Measurements from ENCODE around the gene PNPLA1.
"Not testable (repeated sequence)": the region's sequence is repeated elsewhere in the genome, so short reads cannot be mapped to it uniquely, and the experiment has no call there.

PNPLA1 gene

DNA sequence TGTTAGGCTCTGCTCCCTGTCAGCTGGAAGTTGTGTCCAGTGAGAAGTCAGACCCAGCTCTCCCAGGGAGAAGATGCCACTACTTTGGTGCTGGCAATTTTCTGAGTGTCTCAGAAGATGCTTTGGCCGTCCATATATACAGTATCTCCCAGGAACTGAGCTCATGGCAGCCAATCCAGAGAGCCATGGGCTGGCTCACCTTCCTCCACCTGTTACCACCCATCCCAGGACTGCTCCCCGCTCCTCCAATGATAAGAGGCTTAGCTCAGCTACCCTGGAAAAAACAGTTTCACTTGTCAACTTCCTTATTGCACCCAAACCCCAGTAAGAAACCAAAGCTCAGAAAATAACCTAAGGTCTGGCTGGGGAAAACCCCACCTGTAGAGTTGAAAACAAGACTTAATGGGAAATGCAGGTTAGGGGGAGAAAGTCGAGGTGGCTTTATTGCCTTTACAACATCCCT lies 67.0 kb downstream of the PNPLA1 start, which contains the start of gene BNIP5:
Gene BNIP5 (minus strand): TSS at position 110 of the 463 bp plus-strand sequence. CDS start 6,198 bp downstream, outside the sequence.
- Histone ChIP-seq H3K9ac (ENCODE audit: low read depth, low read length) (no peak within 1 kb of the TSS), H3K36me3 (ENCODE audit: insufficient read depth, low read length) (no peaks in the 10 kb centered on the region), H3K9me3 (ENCODE audit: control insufficient read depth, insufficient read depth, low read length) (no peaks in the 10 kb centered on the region), H3K4me1 (ENCODE audit: insufficient read depth, low read length) (no peaks in the 10 kb centered on the region; the same call in 1 of the 2 replicates)

DNA sequence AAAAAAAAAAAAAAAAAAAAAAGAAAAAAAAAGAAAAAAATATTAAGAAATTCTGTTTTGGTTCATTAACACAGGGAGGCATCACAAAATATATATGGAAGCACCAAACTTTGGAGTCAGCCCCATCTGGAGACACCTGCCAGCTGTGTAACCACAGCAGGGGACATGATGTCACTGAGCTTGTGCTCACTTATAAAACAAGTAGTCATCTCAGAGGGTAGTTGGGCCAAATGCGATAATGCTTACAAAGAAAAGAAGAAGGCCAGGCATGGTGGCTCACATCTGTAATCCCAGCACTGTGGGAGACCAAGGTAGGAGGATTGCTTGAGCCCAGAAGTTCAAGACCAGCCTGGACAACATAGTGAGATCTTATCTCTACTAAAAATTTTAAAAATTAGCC lies 68.0 kb downstream of the PNPLA1 start:
- Histone ChIP-seq H3K4me1 (ENCODE audit: insufficient read depth, low read length) (no peaks in the 10 kb centered on the region; the same call in 1 of the 2 replicates), H3K9ac (ENCODE audit: low read depth, low read length) (no peak overlapping the region), H3K9me3 (ENCODE audit: control insufficient read depth, insufficient read depth, low read length) (no peaks in the 10 kb centered on the region), H3K36me3 (ENCODE audit: insufficient read depth, low read length) (no peaks in the 10 kb centered on the region)

DNA sequence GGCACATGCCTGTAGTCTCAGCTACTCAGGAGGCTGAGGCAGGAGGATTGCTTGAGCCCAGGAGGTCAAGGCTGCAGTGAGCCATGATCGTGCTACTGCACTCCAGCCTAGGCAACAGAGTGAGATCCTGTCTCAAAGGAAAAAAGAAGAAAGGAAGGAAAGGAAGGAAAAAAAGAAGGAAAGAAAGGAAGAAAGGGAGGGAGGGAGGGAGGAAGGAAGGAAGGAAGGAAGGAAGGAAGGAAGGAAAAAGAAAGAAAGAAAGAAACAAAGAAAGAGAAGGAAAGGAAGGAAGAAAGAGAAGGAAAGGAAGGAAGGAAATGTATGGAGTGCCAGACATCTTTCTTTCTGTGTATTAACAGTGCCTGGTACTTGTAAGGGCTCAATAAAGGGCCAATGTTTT lies 68.4 kb downstream of the PNPLA1 start:
- H3K36me3 ChIP-seq (ENCODE audit: insufficient read depth, low read length); H3K9ac ChIP-seq (ENCODE audit: low read depth, low read length); H3K9me3 ChIP-seq (ENCODE audit: control insufficient read depth, insufficient read depth, low read length); H3K4me1 ChIP-seq (ENCODE audit: insufficient read depth, low read length): not testable (repeated sequence)

DNA sequence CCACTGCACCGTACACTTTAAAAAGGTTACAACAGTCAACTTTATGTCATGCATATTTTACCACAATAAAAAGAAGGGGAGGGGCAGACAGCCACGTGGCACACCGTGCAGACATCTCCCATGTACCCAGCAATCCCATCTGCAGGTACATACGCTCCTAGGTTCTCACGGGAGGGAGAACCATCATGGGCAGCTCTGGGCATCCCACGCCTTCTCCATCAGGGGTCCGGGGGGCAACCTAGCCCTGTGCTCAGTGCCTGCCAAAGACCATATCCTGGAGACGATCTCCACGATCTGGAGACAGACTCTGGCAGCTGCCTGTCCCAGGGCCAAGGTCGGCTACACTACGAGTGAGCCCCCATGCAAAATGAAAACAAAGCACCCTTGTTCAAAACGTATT lies 69.3 kb downstream of the PNPLA1 start:
- Histone ChIP-seq H3K9ac (ENCODE audit: low read depth, low read length) (no peak overlapping the region), H3K36me3 (ENCODE audit: insufficient read depth, low read length) (no peaks in the 10 kb centered on the region), H3K9me3 (ENCODE audit: control insufficient read depth, insufficient read depth, low read length) (no peaks in the 10 kb centered on the region), H3K4me1 (ENCODE audit: insufficient read depth, low read length) (no peaks in the 10 kb centered on the region; the same call in 1 of the 2 replicates)

DNA sequence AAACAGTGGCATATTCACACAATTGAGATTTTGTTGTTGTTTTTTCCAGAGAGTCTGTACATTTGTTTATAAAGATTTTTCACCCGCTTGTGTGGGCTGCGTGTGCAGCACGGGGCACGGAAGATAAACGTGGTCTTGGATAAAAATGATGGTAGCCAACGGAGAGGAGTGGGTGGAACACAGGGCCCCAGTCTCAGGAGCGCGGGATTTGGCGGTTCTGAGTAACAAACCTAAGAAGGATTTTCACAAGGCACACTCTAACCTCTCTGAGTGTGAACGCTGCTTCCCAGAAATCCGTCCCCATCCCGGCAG lies 70.4 kb downstream of the PNPLA1 start:
- Histone ChIP-seq H3K9me3 (ENCODE audit: control insufficient read depth, insufficient read depth, low read length) (no peaks in the 10 kb centered on the region), H3K4me1 (ENCODE audit: insufficient read depth, low read length) (no peaks in the 10 kb centered on the region), H3K9ac (ENCODE audit: low read depth, low read length) (peak overlapping the region; percentile 60; the same call in 1 of the 2 replicates), H3K36me3 (ENCODE audit: insufficient read depth, low read length) (no peaks in the 10 kb centered on the region)

DNA sequence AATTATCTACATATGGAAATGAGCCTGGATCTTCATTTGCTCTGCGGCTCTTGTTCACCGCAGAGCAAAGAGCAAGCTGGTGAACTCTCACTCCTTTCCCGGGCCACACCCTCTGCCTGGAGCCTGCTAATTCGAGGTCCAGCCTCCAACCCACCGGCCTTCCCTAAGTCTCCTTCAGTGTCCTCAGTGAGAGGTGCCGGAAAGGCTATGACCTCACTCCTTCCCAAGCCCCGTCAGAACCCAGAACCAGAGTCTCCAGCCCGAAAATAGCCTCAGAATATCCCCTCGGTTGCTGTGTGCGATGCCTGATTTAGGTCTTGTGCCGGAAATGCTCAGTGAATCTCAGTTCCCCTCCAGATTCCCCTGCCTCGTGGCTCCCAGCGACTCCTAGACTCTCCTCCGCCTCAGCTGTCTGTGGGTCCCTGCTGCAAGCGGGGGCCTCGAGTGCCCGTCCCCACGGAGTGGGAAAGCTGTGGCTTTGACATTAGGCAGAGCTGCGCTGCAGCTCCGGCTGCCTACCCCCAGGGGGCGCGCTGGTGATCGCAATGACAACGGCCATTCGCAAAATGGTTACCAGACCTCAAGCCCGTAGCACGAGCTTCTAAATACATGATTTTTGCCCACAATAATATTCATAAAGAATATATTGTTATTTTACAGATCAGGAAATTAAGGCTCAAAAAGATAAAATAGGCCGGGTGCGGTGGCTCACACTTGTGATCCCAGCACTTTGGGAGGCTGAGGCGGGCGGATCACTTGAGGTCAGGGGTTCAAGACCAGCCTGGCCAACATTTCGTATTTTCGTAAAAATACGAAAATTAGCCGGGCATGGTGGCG lies 71.0 kb downstream of the PNPLA1 start:
- peak overlapping the region; percentile 60; the same call in 1 of the 2 replicates for H3K9ac ChIP-seq (ENCODE audit: low read depth, low read length)
- peaks cover 4% of the 10 kb centered on the region; the same call in 1 of the 2 replicates for H3K4me1 ChIP-seq (ENCODE audit: insufficient read depth, low read length)
- no peaks in the 10 kb centered on the region for H3K36me3 ChIP-seq (ENCODE audit: insufficient read depth, low read length)
- H3K9me3 ChIP-seq (ENCODE audit: control insufficient read depth, insufficient read depth, low read length), result no peaks in the 10 kb centered on the region

DNA sequence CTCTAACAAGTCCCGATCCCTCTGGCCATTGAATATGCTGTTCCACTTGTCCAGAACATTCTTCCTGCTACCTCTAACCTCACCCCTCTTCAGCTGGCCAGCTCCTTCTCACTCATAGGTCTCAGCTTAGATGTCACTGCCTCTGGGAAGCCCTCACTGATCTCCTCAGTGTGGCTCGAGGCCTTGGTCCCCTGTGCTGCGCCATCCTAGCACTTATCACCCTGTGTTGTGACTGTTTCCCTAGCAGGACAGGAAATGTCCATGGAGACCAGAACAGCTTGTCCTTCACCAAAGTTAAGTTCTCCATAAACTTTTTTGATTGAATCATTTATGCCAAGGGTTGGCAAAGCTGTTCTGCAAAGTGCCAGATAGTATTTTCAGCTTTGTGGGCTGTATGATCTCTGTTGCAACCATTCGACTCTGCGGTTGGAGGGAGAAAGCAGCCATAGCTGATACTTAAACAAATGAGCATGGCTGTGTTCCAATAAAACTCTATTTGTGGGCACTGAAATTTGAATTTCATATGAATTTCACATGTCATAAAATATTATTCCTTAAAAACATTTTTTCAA lies 73.3 kb downstream of the PNPLA1 start:
- no peaks in the 10 kb centered on the region for H3K9me3 ChIP-seq (ENCODE audit: control insufficient read depth, insufficient read depth, low read length)
- H3K9ac ChIP-seq (ENCODE audit: low read depth, low read length), result no peak overlapping the region
- no peaks in the 10 kb centered on the region for H3K36me3 ChIP-seq (ENCODE audit: insufficient read depth, low read length)
- H3K4me1 ChIP-seq (ENCODE audit: insufficient read depth, low read length), result peaks cover 10% of the 10 kb centered on the region; the same call in 1 of the 2 replicates

DNA sequence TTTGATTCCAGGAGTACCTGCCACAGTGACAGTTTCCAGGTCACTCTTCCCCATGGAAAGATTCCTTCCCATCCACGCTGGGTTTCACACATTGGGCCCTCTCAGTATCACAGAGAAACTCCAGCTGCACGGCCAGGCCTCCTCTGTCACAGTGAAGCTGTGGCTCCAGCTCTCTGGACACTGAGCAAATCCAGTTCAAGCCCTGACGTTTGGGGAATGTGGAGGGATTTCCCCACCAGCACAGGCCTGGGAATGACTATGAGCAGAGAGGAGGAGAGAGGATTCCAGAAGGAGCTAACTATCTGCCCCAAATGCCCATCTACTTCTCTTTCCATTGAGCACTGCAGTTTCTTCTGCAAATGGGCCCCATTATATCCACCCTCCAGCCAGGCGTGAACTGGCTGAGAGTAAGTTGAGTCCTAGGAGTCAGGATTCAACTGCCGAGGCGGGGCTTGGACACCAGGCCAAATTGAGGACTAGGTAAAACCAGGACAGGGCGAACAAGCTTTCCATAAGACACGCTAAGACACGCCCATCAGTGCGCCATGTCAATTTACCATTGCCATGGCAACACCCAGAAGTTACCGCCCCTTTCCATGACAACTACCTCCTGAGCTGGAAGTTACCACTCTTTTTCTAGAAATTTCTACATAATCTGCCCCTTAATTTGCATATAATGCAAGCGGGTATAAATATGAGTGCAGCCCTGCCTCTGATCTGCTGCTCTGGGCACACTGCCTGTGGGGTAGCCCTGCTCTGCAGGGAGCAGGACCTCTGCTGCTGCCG lies 76.0 kb downstream of the PNPLA1 start:
- H3K9ac ChIP-seq (ENCODE audit: low read depth, low read length), result no peak overlapping the region
- H3K36me3 ChIP-seq (ENCODE audit: insufficient read depth, low read length), result no peaks in the 10 kb centered on the region
- no peaks in the 10 kb centered on the region for H3K9me3 ChIP-seq (ENCODE audit: control insufficient read depth, insufficient read depth, low read length)
- peaks cover 10% of the 10 kb centered on the region; the same call in 1 of the 2 replicates for H3K4me1 ChIP-seq (ENCODE audit: insufficient read depth, low read length)

DNA sequence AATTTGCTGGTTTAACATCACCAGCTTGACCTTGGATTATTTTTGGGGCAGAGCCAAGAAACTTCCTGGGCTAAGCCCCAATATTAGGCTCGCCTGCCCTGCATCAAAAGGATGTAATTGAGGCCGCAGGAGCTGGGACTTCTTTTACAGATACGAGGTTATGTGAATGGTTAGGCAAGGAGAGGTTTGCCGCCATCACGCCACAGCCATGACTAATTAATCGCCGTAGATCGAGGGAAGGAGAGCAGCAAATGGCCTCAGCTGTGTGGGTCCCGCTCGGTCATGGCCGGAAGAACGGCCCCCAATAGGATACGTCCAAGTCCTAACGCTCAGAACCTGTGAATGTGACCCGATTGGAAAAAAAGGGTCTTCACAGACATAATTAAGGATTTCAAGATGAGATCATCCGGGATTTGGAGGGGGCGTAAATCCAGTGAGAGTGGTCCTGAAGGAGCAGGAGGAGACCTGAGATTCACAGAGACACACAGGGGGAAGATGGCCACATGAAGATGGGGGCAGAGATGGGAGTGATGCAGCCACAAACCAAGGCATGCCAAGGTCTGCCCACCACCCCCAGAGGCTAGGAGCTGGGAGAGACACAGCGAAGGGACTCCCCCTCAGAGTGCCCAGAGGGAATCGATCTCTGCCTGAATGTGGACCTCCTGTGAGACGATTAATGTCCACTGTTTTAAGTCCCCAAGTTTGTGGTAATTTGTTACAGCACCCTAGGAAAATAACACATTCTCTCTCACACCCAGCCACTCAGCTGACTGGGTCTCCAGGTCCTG lies 76.8 kb downstream of the PNPLA1 start:
- H3K9ac ChIP-seq (ENCODE audit: low read depth, low read length), result no peak overlapping the region
- H3K9me3 ChIP-seq (ENCODE audit: control insufficient read depth, insufficient read depth, low read length), result no peaks in the 10 kb centered on the region
- peaks cover 10% of the 10 kb centered on the region; the same call in 1 of the 2 replicates for H3K4me1 ChIP-seq (ENCODE audit: insufficient read depth, low read length)
- no peaks in the 10 kb centered on the region for H3K36me3 ChIP-seq (ENCODE audit: insufficient read depth, low read length)

DNA sequence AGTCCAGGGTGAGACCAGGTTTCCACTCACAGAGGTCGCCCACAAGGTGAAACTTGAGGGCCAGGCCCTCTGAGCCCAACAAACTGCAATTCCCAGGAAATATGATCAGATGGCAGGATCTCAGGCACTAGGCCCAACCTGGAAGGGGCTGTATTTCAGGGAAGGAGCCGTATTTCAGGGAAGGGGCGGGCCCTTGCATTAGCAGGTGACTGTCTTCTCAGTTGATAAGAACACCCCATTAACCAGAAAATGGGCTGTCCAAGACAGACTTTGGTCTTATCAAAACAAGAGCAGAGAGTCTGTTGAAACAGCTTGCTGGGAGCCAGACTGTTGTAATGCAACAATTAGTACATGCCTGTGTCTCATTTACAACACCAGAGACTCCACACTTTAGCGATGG lies 77.8 kb downstream of the PNPLA1 start:
- H3K4me1 ChIP-seq (ENCODE audit: insufficient read depth, low read length), result peaks cover 10% of the 10 kb centered on the region; the same call in 1 of the 2 replicates
- no peaks in the 10 kb centered on the region for H3K36me3 ChIP-seq (ENCODE audit: insufficient read depth, low read length)
- no peaks in the 10 kb centered on the region for H3K9me3 ChIP-seq (ENCODE audit: control insufficient read depth, insufficient read depth, low read length)
- H3K9ac ChIP-seq (ENCODE audit: low read depth, low read length), result no peak overlapping the region

DNA sequence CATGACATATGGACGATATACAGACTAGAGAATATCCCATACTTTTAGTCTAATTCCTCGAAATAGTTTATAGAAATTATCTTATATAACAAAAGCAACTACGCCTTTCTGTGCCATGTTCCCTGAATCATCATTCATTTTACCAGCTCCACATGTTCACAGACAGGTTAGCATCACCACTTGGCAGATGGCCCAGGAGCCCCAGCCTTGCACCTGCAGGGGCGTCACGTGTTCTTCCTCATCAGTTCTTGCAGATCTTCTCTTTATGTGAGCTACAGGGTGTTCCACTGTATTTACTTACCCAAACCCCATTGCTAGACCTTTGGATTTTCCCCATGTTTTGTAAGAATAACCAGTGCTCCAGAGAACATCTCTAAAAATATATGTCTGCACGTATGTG lies 79.4 kb downstream of the PNPLA1 start:
- H3K9me3 ChIP-seq (ENCODE audit: control insufficient read depth, insufficient read depth, low read length), result no peaks in the 10 kb centered on the region
- H3K4me1 ChIP-seq (ENCODE audit: insufficient read depth, low read length), result peaks cover 10% of the 10 kb centered on the region; the same call in 1 of the 2 replicates
- no peaks in the 10 kb centered on the region for H3K36me3 ChIP-seq (ENCODE audit: insufficient read depth, low read length)
- no peak overlapping the region for H3K9ac ChIP-seq (ENCODE audit: low read depth, low read length)

DNA sequence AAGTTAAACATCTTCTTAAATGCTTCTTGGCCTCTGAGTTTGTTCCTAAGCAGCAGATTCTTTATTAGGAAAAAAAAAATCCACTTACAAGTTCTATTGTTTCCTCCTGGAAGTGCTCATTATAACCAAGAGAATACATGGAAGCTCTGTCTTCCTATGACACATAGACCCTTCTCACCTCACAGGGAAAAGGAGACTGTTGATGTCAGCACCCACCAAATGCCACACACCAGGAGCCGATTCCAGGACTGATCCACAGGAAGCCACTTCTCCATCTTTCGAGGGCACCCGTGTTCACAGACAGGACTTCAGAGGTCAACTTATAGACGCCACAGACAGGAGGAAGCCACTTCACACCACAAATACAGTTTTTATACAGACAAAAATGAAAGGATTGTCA lies 80.2 kb downstream of the PNPLA1 start:
- Histone ChIP-seq H3K9ac (ENCODE audit: low read depth, low read length) (no peak overlapping the region), H3K36me3 (ENCODE audit: insufficient read depth, low read length) (no peaks in the 10 kb centered on the region), H3K4me1 (ENCODE audit: insufficient read depth, low read length) (peaks cover 10% of the 10 kb centered on the region; the same call in 1 of the 2 replicates), H3K9me3 (ENCODE audit: control insufficient read depth, insufficient read depth, low read length) (no peaks in the 10 kb centered on the region)

DNA sequence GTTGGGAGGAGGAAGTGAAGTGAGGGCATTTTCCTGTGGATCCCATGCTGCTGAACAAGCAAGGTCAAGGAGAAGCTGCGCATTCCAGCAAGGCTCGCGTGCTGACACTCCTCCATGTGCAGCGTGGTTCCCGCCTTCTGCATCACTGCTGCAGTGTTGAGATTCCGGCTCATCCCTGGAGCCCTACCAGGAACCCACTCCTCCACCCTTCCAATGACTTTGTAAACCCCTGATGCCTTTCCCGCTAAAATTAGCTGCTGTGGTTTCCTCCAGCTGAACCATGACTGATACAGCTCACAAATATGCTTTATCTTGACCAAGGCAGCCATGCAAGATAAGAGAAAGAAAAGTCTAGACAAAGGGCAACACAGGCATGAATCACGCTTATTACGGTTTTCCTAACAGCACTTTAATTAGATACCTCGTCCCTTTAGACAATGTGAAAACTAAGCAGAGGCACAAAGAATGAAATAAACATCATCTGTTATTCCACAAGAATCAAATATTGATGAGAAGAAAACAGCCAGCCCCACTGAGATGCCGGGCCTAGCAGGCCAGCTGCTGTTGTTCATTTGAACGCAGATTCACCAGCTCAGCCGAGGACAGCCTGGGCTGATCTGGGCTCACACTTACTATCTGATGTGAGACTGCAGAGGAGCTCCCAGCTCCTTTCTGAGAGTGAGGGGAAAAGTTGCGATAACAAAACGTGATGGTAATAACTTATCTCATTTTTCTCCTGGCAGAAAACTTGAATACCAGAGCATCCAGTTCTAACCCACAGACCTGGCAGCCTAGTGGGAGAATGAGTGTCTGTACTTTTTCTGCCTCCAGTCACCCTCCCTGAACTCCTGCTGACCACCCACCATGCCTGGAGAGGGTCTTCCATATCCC lies 81.1 kb downstream of the PNPLA1 start:
- H3K9me3 ChIP-seq (ENCODE audit: control insufficient read depth, insufficient read depth, low read length), result no peaks in the 10 kb centered on the region
- no peaks in the 10 kb centered on the region for H3K36me3 ChIP-seq (ENCODE audit: insufficient read depth, low read length)
- no peak overlapping the region for H3K9ac ChIP-seq (ENCODE audit: low read depth, low read length)
- peaks cover 5% of the 10 kb centered on the region; the same call in 1 of the 2 replicates for H3K4me1 ChIP-seq (ENCODE audit: insufficient read depth, low read length)

Measured in ES-I3 (cell line).